Measurements from ENCODE around the gene NHSL1. TPM values are rescaled to one million over a fixed set of nuclear protein-coding genes. Genes with fewer than 3 reads are reported as not detected.

Gene NHSL1
- total RNA-seq, 1 experiment from 2014 or later, result 13.9 TPM

DNA sequence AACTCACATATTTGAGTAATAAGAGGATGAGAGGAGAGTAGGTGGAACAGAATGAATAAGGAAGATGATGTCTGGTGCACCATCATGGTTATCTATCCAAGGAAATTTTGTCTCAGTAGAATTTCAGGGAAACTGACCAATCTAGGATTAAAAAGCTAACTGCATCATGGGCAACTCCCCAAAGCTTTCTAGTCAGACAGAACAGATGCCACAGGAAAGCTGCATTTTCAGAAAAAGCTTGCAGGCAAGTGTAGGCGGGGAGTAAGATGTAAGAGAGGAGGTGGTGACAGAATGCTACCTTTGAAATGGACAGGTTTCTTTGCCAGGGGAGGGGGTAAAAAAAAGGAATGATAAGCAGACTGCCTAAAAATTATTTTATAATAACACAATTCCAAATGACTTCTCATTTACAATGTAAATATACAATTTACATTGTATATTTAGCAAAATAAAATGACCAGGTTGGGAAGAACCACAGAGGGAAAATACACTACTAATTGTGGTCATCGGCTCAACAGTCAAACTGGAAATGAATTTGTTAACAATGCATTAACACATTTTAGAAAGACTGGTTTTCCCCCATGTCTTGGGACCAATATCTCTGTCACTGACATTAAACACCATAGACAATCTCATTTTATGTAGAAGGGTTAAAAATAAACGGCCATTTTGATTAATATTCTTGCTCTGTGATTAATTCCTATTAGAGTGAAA is 15.1 kb downstream of the NHSL1 start:
- H3K9me3 ChIP-seq (replicated peaks), result no peaks in the 10 kb centered on the region
- H3K36me3 ChIP-seq, result 0 out of 2 replicates have a peak, but pooled peaks cover 4% of the 10 kb centered on the region
- H3K4me3 ChIP-seq, result no peak overlapping the region
- H3K27ac ChIP-seq, result no peak overlapping the region
- peaks cover 12% of the 10 kb centered on the region for H3K4me1 ChIP-seq (replicated peaks)
- no peaks in the 10 kb centered on the region for H3K27me3 ChIP-seq (replicated peaks)
- DNase-seq (ENCODE audit: low read depth in 1 of 2, low spot score in 2 of 2), result no peak

DNA sequence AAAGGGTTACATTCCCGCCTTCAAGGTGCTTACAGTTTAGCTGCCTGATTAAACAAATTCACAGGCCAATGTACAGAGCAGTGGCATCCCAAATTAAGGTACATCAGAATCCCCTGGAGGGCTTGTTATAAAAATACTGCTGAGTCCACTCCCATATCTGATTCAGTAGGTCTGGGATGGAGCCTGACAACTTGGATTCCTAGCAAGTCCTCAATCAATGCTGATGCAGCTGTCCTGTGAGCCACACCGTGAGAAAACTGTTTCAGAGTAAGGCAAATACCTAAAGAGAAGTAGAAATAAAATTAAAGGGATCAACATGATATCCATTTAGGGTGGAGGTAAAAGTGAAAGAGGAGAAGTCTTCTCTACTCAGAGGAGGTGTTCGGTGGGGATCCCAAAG is 16.5 kb downstream of the NHSL1 start:
- Histone ChIP-seq H3K4me1 (replicated peaks) (peaks cover 12% of the 10 kb centered on the region), H3K27me3 (replicated peaks) (no peaks in the 10 kb centered on the region), H3K36me3 (0 out of 2 replicates have a peak, but pooled peaks cover 4% of the 10 kb centered on the region), H3K27ac (no peak overlapping the region), H3K9me3 (replicated peaks) (no peaks in the 10 kb centered on the region), H3K4me3 (no peak overlapping the region)
- no peak for DNase-seq (ENCODE audit: low read depth in 1 of 2, low spot score in 2 of 2)

DNA sequence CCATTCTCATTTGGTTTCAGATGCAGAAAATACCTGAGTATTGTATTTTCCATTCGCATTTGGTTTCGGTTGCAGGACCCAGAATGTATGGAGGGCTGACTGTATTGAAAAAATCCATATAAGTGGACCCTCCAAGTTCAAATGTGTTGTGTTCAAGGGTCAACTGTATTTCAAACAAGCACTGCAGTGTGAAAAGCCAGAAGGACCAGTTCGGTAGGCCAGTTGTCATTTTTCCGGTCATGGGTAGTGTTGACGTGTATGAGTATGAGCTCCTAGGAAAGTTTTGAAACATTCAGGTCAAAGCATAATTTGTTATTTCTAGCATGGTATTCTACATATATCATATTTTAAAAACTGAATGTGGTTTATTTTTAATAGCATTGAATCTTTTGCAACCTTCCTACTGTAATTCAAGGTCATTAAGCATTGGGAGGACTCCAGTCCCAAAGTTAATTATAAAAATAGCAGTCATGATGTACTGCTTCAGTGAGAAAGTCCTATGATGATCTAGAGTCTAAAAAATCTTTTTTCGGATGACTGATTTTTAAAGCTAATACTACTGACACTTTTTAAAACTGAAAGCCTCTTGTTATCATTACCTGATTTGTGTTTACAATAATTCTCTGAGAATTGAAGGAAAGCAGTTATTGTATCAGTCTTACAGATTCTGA is 18.9 kb downstream of the NHSL1 start:
- Histone ChIP-seq H3K27me3 (replicated peaks) (no peaks in the 10 kb centered on the region), H3K36me3 (no peaks in the 10 kb centered on the region), H3K27ac (no peak overlapping the region), H3K9me3 (replicated peaks) (no peaks in the 10 kb centered on the region), H3K4me1 (replicated peaks) (peaks cover 6% of the 10 kb centered on the region), H3K4me3 (no peak overlapping the region)
- DNase-seq (ENCODE audit: low read depth in 1 of 2, low spot score in 2 of 2), result no peak

DNA sequence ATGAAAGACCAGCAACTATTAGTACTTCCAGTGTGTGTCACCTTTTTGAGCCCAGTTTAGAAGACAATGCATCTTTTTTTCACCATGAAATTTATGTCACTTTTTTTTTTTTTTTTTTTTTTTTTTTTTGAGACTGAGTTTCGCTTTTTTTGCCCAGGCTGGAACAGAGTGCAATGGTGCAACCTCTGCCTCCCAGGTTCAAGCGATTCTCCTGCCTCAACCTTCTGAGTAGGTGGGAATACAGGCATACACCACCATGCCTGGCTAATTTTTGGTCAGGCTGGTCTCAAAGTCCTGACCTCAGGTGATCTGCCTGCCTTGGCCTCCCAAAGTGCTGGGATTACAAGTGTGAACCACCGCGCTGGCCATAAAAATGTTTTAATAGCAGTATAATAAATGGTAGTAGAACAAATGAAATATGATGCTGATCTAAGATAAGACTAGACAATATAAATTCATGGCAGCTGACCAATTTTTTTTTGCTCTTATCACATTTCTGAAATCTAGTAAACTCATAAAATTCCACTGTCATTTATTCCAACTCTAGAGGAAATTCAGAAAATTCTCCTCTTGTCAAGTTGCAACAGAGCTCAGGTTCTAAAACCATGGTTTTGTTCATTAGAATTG is 21.3 kb downstream of the NHSL1 start:
- no peaks in the 10 kb centered on the region for H3K36me3 ChIP-seq
- no peak overlapping the region for H3K27ac ChIP-seq
- no peaks in the 10 kb centered on the region for H3K4me1 ChIP-seq (replicated peaks)
- H3K4me3 ChIP-seq, result no peak overlapping the region
- no peaks in the 10 kb centered on the region for H3K27me3 ChIP-seq (replicated peaks)
- H3K9me3 ChIP-seq (replicated peaks), result no peaks in the 10 kb centered on the region
- DNase-seq (ENCODE audit: low read depth in 1 of 2, low spot score in 2 of 2), result no peak

DNA sequence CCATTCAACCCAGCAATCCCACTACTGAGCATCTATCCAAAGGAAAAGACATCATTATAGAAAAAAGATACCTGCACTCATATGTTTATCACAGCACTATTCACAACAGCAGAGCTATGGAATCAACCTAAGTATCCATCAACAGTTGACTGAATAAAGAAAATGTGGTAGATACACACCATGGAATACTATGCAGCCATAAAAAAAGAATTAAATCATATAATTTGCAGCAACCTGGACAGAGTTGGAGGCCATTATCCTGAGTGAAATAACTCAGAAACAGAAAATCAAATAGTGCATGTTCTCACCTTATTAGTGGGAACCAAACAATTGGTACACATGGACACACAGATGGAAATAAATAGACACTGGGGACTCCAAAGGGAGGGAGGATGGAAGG is 23.2 kb downstream of the NHSL1 start:
- H3K4me1 ChIP-seq (replicated peaks), result no peaks in the 10 kb centered on the region
- H3K27me3 ChIP-seq (replicated peaks), result no peaks in the 10 kb centered on the region
- no peak overlapping the region for H3K4me3 ChIP-seq
- H3K9me3 ChIP-seq (replicated peaks), result no peaks in the 10 kb centered on the region
- H3K36me3 ChIP-seq, result no peaks in the 10 kb centered on the region
- H3K27ac ChIP-seq, result no peak overlapping the region
- no peak for DNase-seq (ENCODE audit: low read depth in 1 of 2, low spot score in 2 of 2)

DNA sequence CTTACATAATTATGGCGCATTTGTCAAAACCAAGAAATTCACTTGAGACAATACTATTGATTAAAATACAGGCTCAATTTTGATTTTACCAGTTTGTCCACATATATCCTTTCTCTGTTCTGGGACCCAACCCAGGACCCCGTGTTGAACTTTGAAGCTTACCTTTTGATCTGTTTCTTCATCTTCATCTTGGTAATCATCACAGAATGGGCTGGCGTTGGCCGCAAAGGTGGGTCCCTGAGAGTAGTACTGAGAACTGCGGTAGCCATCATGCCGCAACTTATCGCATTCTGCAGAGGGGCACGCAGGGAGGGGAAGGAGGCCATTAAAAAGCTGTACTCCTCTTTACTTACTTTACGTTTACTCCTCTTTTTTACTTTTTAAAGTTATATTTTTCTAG is 26.1 kb downstream of the NHSL1 start:
- H3K36me3 ChIP-seq, result peaks cover 7% of the 10 kb centered on the region
- H3K4me1 ChIP-seq (replicated peaks), result peaks cover 10% of the 10 kb centered on the region; the same call in 1 of the 2 replicates
- no peak overlapping the region for H3K27ac ChIP-seq
- no peak for DNase-seq (ENCODE audit: low read depth in 1 of 2, low spot score in 2 of 2)
- H3K9me3 ChIP-seq (replicated peaks), result no peaks in the 10 kb centered on the region
- H3K4me3 ChIP-seq, result no peak overlapping the region
- H3K27me3 ChIP-seq (replicated peaks), result no peaks in the 10 kb centered on the region

DNA sequence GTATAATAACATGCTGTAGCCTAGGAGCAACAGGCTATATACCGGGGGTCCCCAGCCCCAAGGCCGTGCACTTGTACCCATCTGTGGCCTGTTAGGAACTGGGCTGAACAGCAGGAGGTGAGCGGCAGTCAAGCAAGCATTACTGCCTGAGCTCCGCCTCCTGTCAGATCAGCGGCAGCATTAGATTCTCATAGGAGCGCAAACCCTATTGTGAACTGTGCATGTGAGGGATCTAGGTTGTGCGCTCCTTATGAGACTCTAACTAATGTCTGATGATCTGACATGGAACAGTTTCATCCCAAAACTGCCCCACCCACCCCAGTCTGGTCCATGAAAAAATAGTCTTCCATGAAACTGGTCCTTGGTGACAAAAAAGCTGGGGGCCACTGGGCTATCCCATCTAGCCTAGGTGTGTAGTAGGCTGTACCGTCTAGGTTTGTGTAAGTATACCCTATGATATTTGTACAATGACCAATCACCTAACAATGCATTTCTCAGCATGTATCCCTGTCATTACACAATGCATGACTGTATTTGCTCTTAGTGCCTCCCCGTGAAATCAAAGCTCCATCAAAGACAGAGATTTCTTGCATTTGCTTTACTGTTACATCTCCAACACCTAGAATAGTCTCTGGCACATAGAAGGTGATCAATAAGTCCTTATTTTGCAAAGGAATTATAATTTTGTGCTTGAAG is 30.8 kb downstream of the NHSL1 start:
- H3K9me3 ChIP-seq (replicated peaks), result no peaks in the 10 kb centered on the region
- no peak overlapping the region for H3K27ac ChIP-seq
- peaks cover 19% of the 10 kb centered on the region for H3K4me1 ChIP-seq (replicated peaks)
- H3K36me3 ChIP-seq, result peaks cover 16% of the 10 kb centered on the region
- H3K27me3 ChIP-seq (replicated peaks), result no peaks in the 10 kb centered on the region
- no peak for DNase-seq (ENCODE audit: low read depth in 1 of 2, low spot score in 2 of 2)
- no peak overlapping the region for H3K4me3 ChIP-seq

DNA sequence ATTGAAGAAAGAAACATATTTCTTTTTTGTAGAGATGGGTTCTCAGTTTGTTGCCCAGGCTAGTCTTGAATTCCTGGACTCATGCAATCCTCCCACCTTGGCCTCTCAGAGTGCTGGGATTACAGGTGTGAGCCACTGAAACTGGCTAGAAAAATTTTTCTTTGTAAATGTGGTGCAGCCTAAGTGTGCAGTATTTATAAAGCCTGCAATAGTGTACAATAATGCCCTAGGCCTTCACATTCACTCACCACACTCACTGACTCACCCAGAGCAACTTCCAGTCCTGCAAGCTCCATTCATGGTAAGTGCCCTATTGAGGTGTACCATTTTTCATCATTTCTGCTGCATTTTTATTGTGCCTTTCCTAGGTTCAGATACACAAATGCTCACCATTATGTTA is 31.4 kb downstream of the NHSL1 start:
- no peak for DNase-seq (ENCODE audit: low read depth in 1 of 2, low spot score in 2 of 2)
- Histone ChIP-seq H3K9me3 (replicated peaks) (no peaks in the 10 kb centered on the region), H3K4me1 (replicated peaks) (peaks cover 19% of the 10 kb centered on the region), H3K27ac (no peak overlapping the region), H3K4me3 (no peak overlapping the region), H3K36me3 (peaks cover 16% of the 10 kb centered on the region), H3K27me3 (replicated peaks) (no peaks in the 10 kb centered on the region)

DNA sequence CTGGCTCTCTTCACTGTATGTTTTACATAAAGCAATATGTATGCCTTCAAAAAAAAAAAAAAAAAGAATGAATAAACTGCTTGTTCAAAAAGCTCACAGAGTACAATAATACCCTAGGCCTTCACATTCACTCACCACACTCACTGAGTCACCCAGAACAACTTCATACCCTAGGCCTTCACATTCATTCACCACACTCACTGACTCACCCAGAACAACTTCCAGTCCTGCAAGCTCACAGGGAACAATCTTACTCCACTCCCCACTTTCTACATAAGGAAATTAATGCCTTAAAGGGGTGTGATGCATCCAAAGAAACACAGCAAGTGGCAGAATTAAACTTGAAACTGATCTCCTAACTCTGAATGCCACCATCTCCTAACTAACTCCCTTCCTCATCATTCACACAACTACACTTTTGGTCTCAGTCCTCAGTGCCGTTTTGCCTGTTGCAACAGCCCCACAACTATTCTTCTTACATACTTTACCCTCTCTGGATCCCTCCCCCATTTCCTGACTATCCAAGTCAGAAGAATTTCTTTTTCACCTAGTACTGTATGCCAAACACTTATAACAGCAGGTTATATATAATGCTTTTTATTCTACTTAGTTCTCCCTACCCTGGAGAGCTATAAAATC is 34.2 kb downstream of the NHSL1 start:
- Histone ChIP-seq H3K9me3 (replicated peaks) (no peaks in the 10 kb centered on the region; the same call in 1 of the 2 replicates), H3K27ac (peak overlapping the region; percentile 65), H3K4me1 (replicated peaks) (peaks cover 19% of the 10 kb centered on the region), H3K36me3 (peaks cover 23% of the 10 kb centered on the region), H3K27me3 (replicated peaks) (no peaks in the 10 kb centered on the region), H3K4me3 (no peak overlapping the region)
- DNase-seq (ENCODE audit: low read depth in 1 of 2, low spot score in 2 of 2), result peak; percentile 73 to 82

DNA sequence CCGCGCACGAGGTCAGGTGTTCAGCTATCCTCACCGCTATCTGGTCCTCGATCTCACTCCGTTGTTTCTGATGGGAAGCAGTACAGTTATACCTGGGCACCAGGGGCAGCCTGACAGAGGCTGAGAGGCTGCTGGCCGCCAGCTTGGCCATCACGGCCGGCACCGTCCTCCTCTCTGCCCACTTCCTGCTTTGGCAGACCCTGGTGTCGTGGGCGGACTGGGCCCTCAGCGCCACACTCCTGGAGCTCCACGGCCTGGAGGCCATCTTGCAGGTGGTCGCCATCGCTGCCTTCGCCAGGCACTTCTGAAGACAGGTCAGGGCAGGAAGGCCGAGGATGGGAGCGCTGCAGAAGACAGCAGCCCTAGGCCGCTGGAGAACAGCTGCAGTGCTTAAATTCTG is 35.2 kb downstream of the NHSL1 start:
- peaks cover 18% of the 10 kb centered on the region for H3K36me3 ChIP-seq
- H3K27ac ChIP-seq, result no peak overlapping the region
- H3K4me3 ChIP-seq, result no peak overlapping the region
- H3K27me3 ChIP-seq (replicated peaks), result no peaks in the 10 kb centered on the region
- H3K9me3 ChIP-seq (replicated peaks), result no peaks in the 10 kb centered on the region; the same call in 1 of the 2 replicates
- peaks cover 14% of the 10 kb centered on the region for H3K4me1 ChIP-seq (replicated peaks)
- no peak for DNase-seq (ENCODE audit: low read depth in 1 of 2, low spot score in 2 of 2)

DNA sequence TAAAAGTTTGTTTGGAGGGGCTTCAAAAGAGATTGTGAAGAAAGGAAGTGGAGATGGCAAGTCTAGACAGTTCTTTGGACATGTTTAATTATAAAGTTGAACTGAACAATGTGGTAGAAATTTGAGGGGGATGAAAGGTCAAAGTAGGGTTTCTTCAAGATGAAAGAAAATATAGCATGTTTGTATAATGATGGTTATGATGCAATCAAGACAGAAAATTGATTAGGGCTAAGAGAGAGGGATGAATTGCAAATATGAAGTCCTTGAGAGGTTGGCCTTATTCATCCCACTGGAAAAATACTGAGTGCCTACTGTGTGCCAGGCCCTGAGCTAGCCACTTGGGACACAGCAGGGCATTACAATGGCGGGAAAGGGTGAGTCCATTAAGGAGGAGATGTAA is 37.6 kb downstream of the NHSL1 start:
- DNase-seq (ENCODE audit: low read depth in 1 of 2, low spot score in 2 of 2), result no peak
- Histone ChIP-seq H3K27ac (no peak overlapping the region), H3K4me1 (replicated peaks) (peaks cover 9% of the 10 kb centered on the region), H3K9me3 (replicated peaks) (no peaks in the 10 kb centered on the region; the same call in 1 of the 2 replicates), H3K27me3 (replicated peaks) (no peaks in the 10 kb centered on the region), H3K36me3 (peaks cover 15% of the 10 kb centered on the region), H3K4me3 (no peak overlapping the region)

DNA sequence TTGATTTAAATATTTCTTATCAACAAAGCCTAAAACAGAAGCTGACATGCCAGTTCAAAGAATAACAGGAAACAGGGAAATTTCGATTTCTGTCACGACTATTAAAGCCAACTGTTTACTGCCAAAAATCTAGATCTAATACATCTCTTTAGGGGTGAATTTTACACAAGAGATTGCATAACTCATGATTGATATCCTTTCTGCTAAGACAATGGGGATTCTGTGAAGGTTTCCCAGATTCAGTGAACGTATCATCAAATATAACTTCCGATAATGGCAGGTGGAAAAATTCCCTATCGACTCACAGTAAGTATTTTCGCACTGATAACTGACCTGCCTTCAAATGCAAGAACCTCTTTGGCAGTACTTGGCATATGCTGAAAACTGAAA is 42.9 kb downstream of the NHSL1 start:
- Histone ChIP-seq H3K4me1 (replicated peaks) (no peaks in the 10 kb centered on the region; the same call in 1 of the 2 replicates), H3K9me3 (replicated peaks) (no peaks in the 10 kb centered on the region), H3K36me3 (no peaks in the 10 kb centered on the region), H3K27me3 (replicated peaks) (no peaks in the 10 kb centered on the region), H3K4me3 (no peak overlapping the region), H3K27ac (no peak overlapping the region)
- DNase-seq (ENCODE audit: low read depth in 1 of 2, low spot score in 2 of 2), result no peak

DNA sequence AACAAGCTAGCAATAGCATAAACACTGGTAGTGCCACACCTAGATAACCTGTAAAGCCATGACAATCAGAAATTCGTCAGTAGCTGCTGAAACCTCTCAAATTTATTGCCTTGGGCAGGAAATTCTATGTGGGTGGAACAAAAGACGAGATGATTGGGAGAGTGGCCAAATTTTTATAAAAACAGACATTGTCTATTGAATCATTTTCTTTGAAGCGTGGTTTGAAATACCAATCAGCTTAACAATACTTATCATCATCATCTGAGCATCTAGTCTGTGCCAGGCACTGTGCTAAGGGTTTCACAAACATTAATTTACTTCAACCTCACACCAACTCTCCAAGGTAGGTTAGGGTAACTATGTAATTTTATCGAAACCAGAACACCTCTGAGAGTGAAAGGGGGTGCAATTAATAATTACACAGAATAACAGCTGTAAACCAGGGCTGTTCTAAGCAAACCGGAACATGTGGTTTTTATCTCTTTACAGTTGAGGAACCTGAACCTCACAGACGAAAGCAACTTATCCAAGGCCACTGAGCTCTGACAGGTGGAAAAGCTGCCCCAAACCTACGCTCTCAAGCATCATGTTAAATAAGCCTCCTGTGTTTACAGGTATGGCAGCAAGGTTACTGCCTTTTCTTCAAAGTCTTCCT is 43.4 kb downstream of the NHSL1 start:
- Histone ChIP-seq H3K4me3 (no peak overlapping the region), H3K9me3 (replicated peaks) (no peaks in the 10 kb centered on the region), H3K27me3 (replicated peaks) (no peaks in the 10 kb centered on the region), H3K36me3 (no peaks in the 10 kb centered on the region), H3K27ac (no peak overlapping the region), H3K4me1 (replicated peaks) (no peaks in the 10 kb centered on the region; the same call in 1 of the 2 replicates)
- no peak for DNase-seq (ENCODE audit: low read depth in 1 of 2, low spot score in 2 of 2)
